ENCODE measurements around the gene NTNG1. TPM values are rescaled to one million over a fixed set of nuclear protein-coding genes. Genes with fewer than 3 reads are reported as not detected.

NTNG1 gene
- total and polyA plus RNA-seq, 2 of the 8 experiments (the other 6 are each of a cell fraction or from before 2014, with no cell fraction given), result 1.2 to 4.1 TPM

- TF ChIP-seq ATF3 (IDR thresholded peaks at IDR 0.05; ENCODE audit: insufficient read depth, low read depth, low read length) (no peak), SRF (IDR thresholded peaks at IDR 0.05; ENCODE audit: low read depth, low read length) (no peak)
Observed at GRCh38 chr1:107443860-107444259, 303.0 kb downstream of the NTNG1 start (continued).
